ENCODE results near the gene TAF12. TPM values are rescaled to one million over a fixed set of nuclear protein-coding genes. Genes with fewer than 3 reads are reported as not detected.

Gene TAF12
- total and polyA plus RNA-seq, 3 donors from 2014 or later = 25.7 to 41.1 (median 37.3) TPM

DNA sequence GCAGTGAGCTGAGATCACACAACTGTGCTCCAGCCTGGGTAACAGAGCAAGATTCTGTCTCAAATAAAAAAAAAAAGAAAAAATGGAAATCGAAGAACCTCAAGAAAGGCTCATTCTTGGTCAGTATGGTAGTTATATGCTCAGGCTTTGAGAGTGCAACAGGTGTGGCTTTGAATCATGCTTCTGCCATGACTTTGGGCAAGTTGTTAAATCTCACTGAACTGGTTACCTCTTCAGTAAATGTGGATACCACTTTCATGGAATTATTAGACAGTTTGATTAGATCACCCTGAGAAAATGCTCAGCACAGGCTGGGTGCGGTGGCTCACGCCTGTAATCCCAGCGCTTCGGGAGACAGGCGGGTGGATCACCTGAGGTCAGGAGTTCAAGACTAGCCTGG lies 77.1 kb downstream of the TAF12 start:
- Histone ChIP-seq H3K9me3 (no peaks in the 10 kb centered on the region), H3K36me3 (ENCODE audit: low read depth, missing control alignments) (no peaks in the 10 kb centered on the region), H3K27me3 (no peaks in the 10 kb centered on the region), H3K4me3 (no peak overlapping the region), H3K27ac (no peak overlapping the region), H3K4me1 (no peaks in the 10 kb centered on the region)
- intact Hi-C loops (cut with DNase I; ENCODE audit: low total_unique reads) = no loop called here
- 98% methylated on average over 6 of the region's 6 CpGs for WGBS, 2 donors
- DNase-seq = no peak
- TF ChIP-seq, protein P1, sequence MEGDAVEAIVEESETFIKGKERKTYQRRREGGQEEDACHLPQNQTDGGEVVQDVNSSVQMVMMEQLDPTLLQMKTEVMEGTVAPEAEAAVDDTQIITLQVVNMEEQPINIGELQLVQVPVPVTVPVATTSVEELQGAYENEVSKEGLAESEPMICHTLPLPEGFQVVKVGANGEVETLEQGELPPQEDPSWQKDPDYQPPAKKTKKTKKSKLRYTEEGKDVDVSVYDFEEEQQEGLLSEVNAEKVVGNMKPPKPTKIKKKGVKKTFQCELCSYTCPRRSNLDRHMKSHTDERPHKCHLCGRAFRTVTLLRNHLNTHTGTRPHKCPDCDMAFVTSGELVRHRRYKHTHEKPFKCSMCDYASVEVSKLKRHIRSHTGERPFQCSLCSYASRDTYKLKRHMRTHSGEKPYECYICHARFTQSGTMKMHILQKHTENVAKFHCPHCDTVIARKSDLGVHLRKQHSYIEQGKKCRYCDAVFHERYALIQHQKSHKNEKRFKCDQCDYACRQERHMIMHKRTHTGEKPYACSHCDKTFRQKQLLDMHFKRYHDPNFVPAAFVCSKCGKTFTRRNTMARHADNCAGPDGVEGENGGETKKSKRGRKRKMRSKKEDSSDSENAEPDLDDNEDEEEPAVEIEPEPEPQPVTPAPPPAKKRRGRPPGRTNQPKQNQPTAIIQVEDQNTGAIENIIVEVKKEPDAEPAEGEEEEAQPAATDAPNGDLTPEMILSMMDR (IDR thresholded peaks at IDR 0.05) = no peak
- no peak for TF ChIP-seq POLR2A (IDR thresholded peaks at IDR 0.05)

DNA sequence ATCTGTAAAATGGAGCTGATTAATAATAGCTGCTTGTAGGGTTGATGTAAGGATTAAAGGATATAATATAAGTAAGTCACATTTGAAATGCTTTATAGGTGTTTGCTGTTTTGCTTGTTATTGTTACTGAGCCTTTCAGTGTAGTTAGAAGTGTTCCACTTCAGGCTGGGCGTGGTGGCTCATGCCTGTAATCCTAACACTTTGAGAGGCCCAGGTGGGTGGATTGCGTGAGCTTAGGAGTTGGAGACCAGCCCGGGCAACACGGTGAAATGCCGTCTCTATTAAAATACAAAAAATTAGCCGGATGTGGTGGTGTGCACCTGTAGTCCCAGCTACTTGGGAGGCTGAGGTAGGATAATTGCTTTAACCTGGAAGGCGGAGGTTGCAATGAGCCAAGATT lies 77.8 kb downstream of the TAF12 start:
- no peak for DNase-seq
- WGBS, 2 donors = 92 to 98% methylated on average over 7 of the region's 7 CpGs
- no peaks in the 10 kb centered on the region for H3K36me3 ChIP-seq (ENCODE audit: low read depth, missing control alignments)
- H3K27ac ChIP-seq = no peak overlapping the region
- H3K4me1 ChIP-seq = no peaks in the 10 kb centered on the region
- no peaks in the 10 kb centered on the region for H3K9me3 ChIP-seq
- H3K27me3 ChIP-seq = no peaks in the 10 kb centered on the region
- H3K4me3 ChIP-seq = no peak overlapping the region
- intact Hi-C loops (cut with DNase I; ENCODE audit: low total_unique reads) = no loop called here
- TF ChIP-seq POLR2A (IDR thresholded peaks at IDR 0.05) = no peak
- TF ChIP-seq, protein P1 (IDR thresholded peaks at IDR 0.05) = no peak

DNA sequence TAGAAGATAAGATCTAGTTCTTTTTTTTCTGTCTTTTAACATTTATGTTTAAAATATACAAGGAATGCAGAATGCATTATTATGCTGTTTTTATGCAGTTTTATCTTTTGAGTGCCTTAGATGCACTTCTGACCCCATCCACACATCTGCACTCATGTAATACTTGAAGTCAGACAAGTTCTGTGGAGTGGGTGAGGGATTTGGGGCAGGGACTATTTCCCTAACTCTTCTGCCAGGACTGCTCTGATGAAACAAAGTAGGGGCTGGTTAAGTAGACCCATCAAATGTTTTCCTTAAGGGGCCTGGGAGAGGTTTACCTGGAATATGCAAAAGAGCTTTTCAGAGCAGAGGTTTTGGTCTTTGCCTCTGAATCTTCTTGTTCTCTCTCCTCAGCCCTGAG lies 78.6 kb downstream of the TAF12 start:
- H3K27me3 ChIP-seq = no peaks in the 10 kb centered on the region
- H3K4me3 ChIP-seq = no peak overlapping the region
- H3K4me1 ChIP-seq = no peaks in the 10 kb centered on the region
- no peak for TF ChIP-seq POLR2A (IDR thresholded peaks at IDR 0.05)
- TF ChIP-seq, protein P1 (IDR thresholded peaks at IDR 0.05) = no peak
- no peaks in the 10 kb centered on the region for H3K36me3 ChIP-seq (ENCODE audit: low read depth, missing control alignments)
- no peak overlapping the region for H3K27ac ChIP-seq
- intact Hi-C loops (cut with DNase I; ENCODE audit: low total_unique reads) = no loop called here
- DNase-seq = no peak
- H3K9me3 ChIP-seq = no peaks in the 10 kb centered on the region

DNA sequence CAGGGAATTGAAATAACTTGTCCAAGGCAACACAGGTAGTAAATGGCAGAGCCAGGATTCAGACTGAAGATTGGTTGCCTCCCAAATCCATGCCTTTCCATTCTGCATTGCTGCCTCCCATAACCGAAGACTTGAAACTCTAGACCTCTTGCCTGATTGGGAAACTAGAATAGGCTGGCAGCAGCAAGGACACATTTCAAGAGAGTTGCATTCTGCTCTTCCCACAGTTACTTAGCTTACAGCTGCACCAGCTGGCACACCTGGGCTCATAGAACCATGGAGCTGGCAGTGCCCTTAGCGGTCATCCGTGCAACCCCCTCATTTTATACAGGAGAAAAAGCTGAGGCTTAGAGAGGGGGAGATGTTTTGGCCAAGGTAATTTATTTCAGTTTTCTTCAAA lies 82.0 kb downstream of the TAF12 start:
- Histone ChIP-seq H3K4me1 (no peaks in the 10 kb centered on the region), H3K36me3 (ENCODE audit: low read depth, missing control alignments) (no peaks in the 10 kb centered on the region), H3K4me3 (no peak overlapping the region), H3K27ac (no peak overlapping the region), H3K27me3 (no peaks in the 10 kb centered on the region), H3K9me3 (no peaks in the 10 kb centered on the region)
- 89 to 97% methylated on average over 3 of the region's 3 CpGs for WGBS, 2 donors
- intact Hi-C loops (cut with DNase I; ENCODE audit: low total_unique reads) = no loop called here
- no peak for DNase-seq
- no peak for TF ChIP-seq POLR2A (IDR thresholded peaks at IDR 0.05)
- TF ChIP-seq, protein P1 (IDR thresholded peaks at IDR 0.05) = no peak

Small RNA genes within 50 kb of the gene (small RNA-seq; reads per million reads assigned to genes)
- gene RF00422 (0 reads per million in 2 donors), gene RNU11 (0 reads per million in 2 donors), gene SNORA16A (0 reads per million in 2 donors), gene SNORA44 (0 reads per million in 2 donors), gene SNORA61 (0 reads per million in 2 donors), gene SNORD99 (37,069 to 54,689 reads per million in 2 donors)

Other genes starting within 250 kb of the TAF12 start
- 10 to 100 TPM; 25.9 to 43.2 TPM for gene RCC1, start 137.0 kb downstream of the TAF12 start, total RNA-seq
- gene RCC1, start 137.0 kb downstream of the TAF12 start, polyA plus RNA-seq (ENCODE audit: insufficient read depth, low read depth, low replicate concordance) = 96.9 TPM
- 10 to 100 TPM; 15.5 to 22.5 TPM for gene TRNAU1AP, start 90.0 kb downstream of the TAF12 start, total RNA-seq
- gene TRNAU1AP, start 90.0 kb downstream of the TAF12 start, polyA plus RNA-seq (ENCODE audit: insufficient read depth, low read depth, low replicate concordance) = 19.8 TPM
- 1 to 10 TPM; 1.8 to 5.4 TPM for gene RAB42, start 50.8 kb downstream of the TAF12 start, total RNA-seq
- gene RAB42, start 50.8 kb downstream of the TAF12 start, polyA plus RNA-seq (ENCODE audit: insufficient read depth, low read depth, low replicate concordance) = 4.6 TPM
- not detected for gene RNU11, start 5.5 kb upstream of the TAF12 start, total RNA-seq
- not detected for gene RNU11, start 5.5 kb upstream of the TAF12 start, polyA plus RNA-seq (ENCODE audit: insufficient read depth, low read depth, low replicate concordance)
- gene GMEB1, start 25.7 kb upstream of the TAF12 start, total RNA-seq = 10 to 100 TPM; 16.6 to 17.2 TPM
- gene GMEB1, start 25.7 kb upstream of the TAF12 start, polyA plus RNA-seq (ENCODE audit: insufficient read depth, low read depth, low replicate concordance) = 12.6 TPM
- gene YTHDF2, start 93.9 kb upstream of the TAF12 start, total RNA-seq = 10 to 100 TPM; 69.6 to 89.4 TPM
- 63.3 TPM for gene YTHDF2, start 93.9 kb upstream of the TAF12 start, polyA plus RNA-seq (ENCODE audit: insufficient read depth, low read depth, low replicate concordance)
- under 1 TPM; 0.63 to 0.74 TPM for gene OPRD1, start 169.1 kb upstream of the TAF12 start, total RNA-seq
- gene OPRD1, start 169.1 kb upstream of the TAF12 start, polyA plus RNA-seq (ENCODE audit: insufficient read depth, low read depth, low replicate concordance) = 0.18 TPM